Fibroblast of lung (primary cell): ENCODE measurements around the gene CDH12. TPM values are rescaled to one million over a fixed set of nuclear protein-coding genes. Genes with fewer than 3 reads are reported as not detected.
A peak's percentile ranks its signal among the peaks of the same experiment; 100 is the strongest.

Experiments
- DNase-seq, 2 donors: peaks; one replicate each; pipeline versions ENCODE4 v3.0.0 to v3.0.0-alpha.2; 2010; ENCODE audit warnings: low read depth in 2 of 2
- H2AFZ ChIP-seq: 2 replicates; pipeline ENCODE4 v1.5.1; 2012; ENCODE audit warnings: low read length, control low read depth, inconsistent platforms
- H3K27ac ChIP-seq: 2 replicates; pipeline ENCODE4 v1.5.1; 2011; ENCODE audit warnings: low read length, control low read depth; ENCODE audit not compliant: insufficient read depth
- H3K27me3 ChIP-seq: 2 replicates; pipeline ENCODE4 v1.5.1; 2011; ENCODE audit warnings: mild to moderate bottlenecking, low read length; ENCODE audit not compliant: control insufficient read depth, insufficient read depth
- H3K36me3 ChIP-seq: 2 replicates; pipeline ENCODE4 v1.5.1; 2011; ENCODE audit warnings: low read length; ENCODE audit not compliant: control insufficient read depth, insufficient read depth
- H3K4me1 ChIP-seq: 2 replicates; pipeline ENCODE4 v1.5.1; 2011; ENCODE audit warnings: low read length; ENCODE audit not compliant: control insufficient read depth, insufficient read depth; ENCODE audit errors: extremely low read depth
- H3K4me2 ChIP-seq: 2 replicates; pipeline ENCODE4 v1.5.1; 2011; ENCODE audit warnings: low read length, control low read depth; ENCODE audit not compliant: insufficient read depth; ENCODE audit errors: extremely low read depth
- H3K4me3 ChIP-seq, 4 experiments: fragments of 200-600 bp in 1 of 4; sonication (generic) in 1 of 4; replicated peaks in 1 of 4; 2 replicates each; pipeline ENCODE4 v1.5.1; 2011 to 2016; ENCODE audit warnings: low read length in 4 of 4, low read depth in 3 of 4, mild to moderate bottlenecking in 3 of 4, control low read depth in 2 of 4, inconsistent platforms in 1 of 4, mixed read lengths in 1 of 4; ENCODE audit not compliant: insufficient read depth in 1 of 4; ENCODE audit errors: control extremely low read depth in 1 of 4
- H3K79me2 ChIP-seq: 2 replicates; pipeline ENCODE4 v1.5.1; 2012; ENCODE audit warnings: mild to moderate bottlenecking, low read length, inconsistent platforms; ENCODE audit not compliant: control insufficient read depth, insufficient read depth
- H3K9ac ChIP-seq: 2 replicates; pipeline ENCODE4 v1.5.1; 2011; ENCODE audit warnings: mild to moderate bottlenecking, low read length, control low read depth; ENCODE audit not compliant: insufficient read depth
- H3K9me3 ChIP-seq: 2 replicates; pipeline ENCODE4 v1.5.1; 2012; ENCODE audit warnings: low read depth, low read length; ENCODE audit not compliant: control insufficient read depth, insufficient read depth
- H4K20me1 ChIP-seq: 2 replicates; pipeline ENCODE4 v1.5.1; 2011; ENCODE audit warnings: low read length; ENCODE audit not compliant: control insufficient read depth, insufficient read depth; ENCODE audit errors: extremely low read depth
- EZH2 ChIP-seq: IDR thresholded peaks from 2 replicates; pipeline ENCODE4 v1.5.1; 2012; ENCODE audit warnings: low read length, control low read depth, mild to moderate bottlenecking; ENCODE audit errors: missing control alignments
- polyA plus RNA-seq, 2 donors: library from polyadenylated mRNA; depleted of rRNA in 1 of 2; stranded (reverse) in 1 of 2; unstranded in 1 of 2; fragments of >200 nt; gene quantifications; 2 replicates each; pipeline ENCODE4 v1.2.1, GENCODE V29; 2011 to 2012; ENCODE audit warnings: missing spikeins in 1 of 2
- total RNA-seq: library from RNA; depleted of rRNA; stranded (reverse); fragments of >200 nt; gene quantifications from 2 replicates; pipeline ENCODE4 v1.2.1, GENCODE V29; 2014
- TF ChIP-seq, protein P1 (sequence below), 2 donors: IDR thresholded peaks in 1 of 2; conservative IDR thresholded peaks in 1 of 2; 1 replicate in 1 of 2; 2 replicates in 1 of 2; pipeline ENCODE4 v1.5.1; 2011 to 2012; ENCODE audit warnings: low read length in 2 of 2, control low read depth in 1 of 2, inconsistent platforms in 1 of 2, low read depth in 1 of 2, mild to moderate bottlenecking in 1 of 2

Gene CDH12
- total and polyA plus RNA-seq, 2 donors (not counting 1 experiment from before 2014, with no cell fraction given): 0.02 TPM; not detected in 1

DNA sequence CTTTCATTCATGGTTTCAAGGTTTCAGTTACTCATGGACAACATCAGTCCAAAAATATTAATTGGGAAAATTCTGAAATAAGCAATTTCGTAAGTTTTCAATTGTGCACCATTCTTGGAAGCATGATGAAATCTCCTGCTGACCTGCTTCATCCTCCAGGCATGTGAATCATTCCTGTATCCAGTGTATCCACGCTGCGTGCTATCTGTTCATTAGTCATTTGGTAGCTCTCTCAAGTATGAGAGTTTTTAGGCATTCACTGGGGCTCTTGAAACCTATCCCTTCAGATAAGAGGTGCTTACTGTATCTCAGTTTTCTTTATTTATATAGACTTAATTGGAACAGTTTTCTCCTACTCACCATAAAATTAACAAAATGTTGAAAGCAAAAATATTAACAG, 293.0 kb downstream of the CDH12 start:
- DNase-seq: peak; percentile 82 to 88
- H2AFZ ChIP-seq: no peak overlapping the region
- no peaks in the 10 kb centered on the region for H3K36me3 ChIP-seq
- H3K4me3 ChIP-seq: no peak overlapping the region
- H3K9ac ChIP-seq: no peak overlapping the region
- H3K4me1 ChIP-seq: no peaks in the 10 kb centered on the region
- no peak overlapping the region for H3K27ac ChIP-seq
- TF ChIP-seq, protein P1, sequence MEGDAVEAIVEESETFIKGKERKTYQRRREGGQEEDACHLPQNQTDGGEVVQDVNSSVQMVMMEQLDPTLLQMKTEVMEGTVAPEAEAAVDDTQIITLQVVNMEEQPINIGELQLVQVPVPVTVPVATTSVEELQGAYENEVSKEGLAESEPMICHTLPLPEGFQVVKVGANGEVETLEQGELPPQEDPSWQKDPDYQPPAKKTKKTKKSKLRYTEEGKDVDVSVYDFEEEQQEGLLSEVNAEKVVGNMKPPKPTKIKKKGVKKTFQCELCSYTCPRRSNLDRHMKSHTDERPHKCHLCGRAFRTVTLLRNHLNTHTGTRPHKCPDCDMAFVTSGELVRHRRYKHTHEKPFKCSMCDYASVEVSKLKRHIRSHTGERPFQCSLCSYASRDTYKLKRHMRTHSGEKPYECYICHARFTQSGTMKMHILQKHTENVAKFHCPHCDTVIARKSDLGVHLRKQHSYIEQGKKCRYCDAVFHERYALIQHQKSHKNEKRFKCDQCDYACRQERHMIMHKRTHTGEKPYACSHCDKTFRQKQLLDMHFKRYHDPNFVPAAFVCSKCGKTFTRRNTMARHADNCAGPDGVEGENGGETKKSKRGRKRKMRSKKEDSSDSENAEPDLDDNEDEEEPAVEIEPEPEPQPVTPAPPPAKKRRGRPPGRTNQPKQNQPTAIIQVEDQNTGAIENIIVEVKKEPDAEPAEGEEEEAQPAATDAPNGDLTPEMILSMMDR (conservative IDR thresholded peaks at IDR 0.05 in 1 of 2, IDR thresholded peaks at IDR 0.05 in 1 of 2; ENCODE audit: low read depth in 1 of 2, low read length in 2 of 2): no peak
- no peak overlapping the region for H3K4me2 ChIP-seq
- H3K9me3 ChIP-seq: no peaks in the 10 kb centered on the region
- no peaks in the 10 kb centered on the region for H4K20me1 ChIP-seq
- H3K79me2 ChIP-seq: no peaks in the 10 kb centered on the region
- H3K27me3 ChIP-seq: no peaks in the 10 kb centered on the region

DNA sequence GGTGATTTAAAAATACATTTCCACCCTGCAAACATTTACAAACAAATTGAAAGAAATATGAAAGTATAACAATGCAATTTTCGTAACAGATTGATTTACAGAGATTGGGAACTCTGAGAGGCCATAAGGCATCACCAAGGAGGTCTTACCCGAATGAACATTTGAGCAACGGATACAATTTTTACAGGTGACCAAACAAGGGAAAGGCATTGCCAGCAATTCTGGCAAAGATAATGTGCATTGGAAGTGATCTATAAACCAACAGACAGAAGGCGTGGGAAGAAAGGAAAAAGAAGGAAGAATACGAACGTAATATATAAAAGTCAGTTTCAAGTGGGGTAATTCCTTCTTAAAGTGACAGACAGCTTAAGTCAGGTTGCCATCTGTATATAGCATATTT, 295.9 kb downstream of the CDH12 start:
- H3K4me2 ChIP-seq: no peak overlapping the region
- TF ChIP-seq, protein P1 (conservative IDR thresholded peaks at IDR 0.05 in 1 of 2, IDR thresholded peaks at IDR 0.05 in 1 of 2; ENCODE audit: low read depth in 1 of 2, low read length in 2 of 2): no peak
- no peak for TF ChIP-seq EZH2
- no peak overlapping the region for H2AFZ ChIP-seq
- DNase-seq: no peak
- no peaks in the 10 kb centered on the region for H3K27me3 ChIP-seq
- no peaks in the 10 kb centered on the region for H3K79me2 ChIP-seq
- no peaks in the 10 kb centered on the region for H3K9me3 ChIP-seq
- no peaks in the 10 kb centered on the region for H3K36me3 ChIP-seq
- no peak overlapping the region for H3K27ac ChIP-seq
- H3K4me1 ChIP-seq: no peaks in the 10 kb centered on the region
- no peak overlapping the region for H3K4me3 ChIP-seq
- no peak overlapping the region for H3K9ac ChIP-seq
- H4K20me1 ChIP-seq: no peaks in the 10 kb centered on the region

GRCh38 chr5:22554475-22554874, 298.7 kb downstream of the CDH12 start:
- H3K9me3 ChIP-seq: no peaks in the 10 kb centered on the region
- H2AFZ ChIP-seq: no peak overlapping the region
- no peaks in the 10 kb centered on the region for H3K79me2 ChIP-seq
- H4K20me1 ChIP-seq: no peaks in the 10 kb centered on the region
- no peak overlapping the region for H3K4me3 ChIP-seq
- TF ChIP-seq, protein P1 (conservative IDR thresholded peaks at IDR 0.05 in 1 of 2, IDR thresholded peaks at IDR 0.05 in 1 of 2; ENCODE audit: low read depth in 1 of 2, low read length in 2 of 2): no peak
- TF ChIP-seq EZH2: no peak
- H3K9ac ChIP-seq: no peak overlapping the region
- H3K36me3 ChIP-seq: no peaks in the 10 kb centered on the region
- no peaks in the 10 kb centered on the region for H3K4me1 ChIP-seq
- no peak overlapping the region for H3K4me2 ChIP-seq
- H3K27me3 ChIP-seq: no peaks in the 10 kb centered on the region
- no peak overlapping the region for H3K27ac ChIP-seq
- no peak for DNase-seq
